Spleen (tissue), 11 donors: ENCODE data around the gene OR10G7. TPM values are rescaled to one million over a fixed set of nuclear protein-coding genes. Genes with fewer than 3 reads are reported as not detected.

Experiments used
- DNase-seq: peaks from one replicate; pipeline ENCODE4 v3.0.0-alpha.2; 2020
- H3K27ac ChIP-seq, 8 donors: fragments of 200-600 bp; sonication (generic) in 7 of 8; 1 replicate in 4 of 8; 2 replicates in 4 of 8; pipeline versions ENCODE4 v1.5.0 to v1.8.0; 2016 to 2021; ENCODE audit warnings: inconsistent platforms in 4 of 8, mild to moderate bottlenecking in 4 of 8, moderate library complexity in 1 of 8
- H3K27me3 ChIP-seq, 7 donors: fragments of 200-600 bp; sonication (generic) in 6 of 7; replicated peaks in 1 of 7; 1 replicate in 4 of 7; 2 replicates in 3 of 7; pipeline versions ENCODE4 v1.5.0 to v1.8.0; 2016 to 2021; ENCODE audit warnings: inconsistent platforms in 3 of 7, mild to moderate bottlenecking in 1 of 7
- H3K36me3 ChIP-seq, 6 donors: fragments of 200-600 bp; sonication (generic) in 5 of 6; 1 replicate in 4 of 6; 2 replicates in 2 of 6; pipeline versions ENCODE4 v1.5.0 to v1.8.0; 2016 to 2021; ENCODE audit warnings: inconsistent platforms in 2 of 6
- H3K4me1 ChIP-seq, 6 donors: fragments of 200-600 bp; sonication (generic) in 5 of 6; 1 replicate in 3 of 6; 2 replicates in 3 of 6; pipeline versions ENCODE4 v1.5.0 to v1.8.0; 2016 to 2021; ENCODE audit warnings: inconsistent platforms in 3 of 6
- H3K4me3 ChIP-seq, 8 donors: fragments of 200-600 bp; sonication (generic) in 7 of 8; 1 replicate in 4 of 8; 2 replicates in 4 of 8; pipeline versions ENCODE4 v1.5.0 to v1.8.0; 2016 to 2021; ENCODE audit warnings: inconsistent platforms in 4 of 8, mild to moderate bottlenecking in 4 of 8, moderate library complexity in 2 of 8
- H3K9me3 ChIP-seq, 8 donors: fragments of 200-600 bp; sonication (generic) in 7 of 8; 1 replicate in 4 of 8; 2 replicates in 4 of 8; pipeline versions ENCODE4 v1.5.0 to v1.8.0; 2016 to 2021; ENCODE audit warnings: inconsistent platforms in 4 of 8
- POLR2A ChIP-seq, 3 donors: fragments of 450-650 bp; IDR thresholded peaks; one replicate each; pipeline ENCODE4 v1.5.1; 2017; ENCODE audit warnings: antibody characterized with exemption in 3 of 3, mild to moderate bottlenecking in 1 of 3
- POLR2AphosphoS5 ChIP-seq, 3 donors: sonication (generic); formaldehyde crosslinking; IDR thresholded peaks; one replicate each; pipeline ENCODE4 v1.5.1; 2017; ENCODE audit warnings: antibody characterized with exemption in 3 of 3
- WGBS, 5 donors: extraction: QIAGEN DNeasy Blood & Tissue Kit in 3 of 5; methylation state at CpG; one replicate each; pipeline versions ENCODE4 v1.1.5 to v1.1.7; 2013 to 2018; 5-methylcytosine and 5-hydroxymethylcytosine counted together
- intact Hi-C: fragments of 100-400 bp; cut with DNase I; formaldehyde crosslinking; loops from one replicate; pipeline ENCODE4 v1.15.0; 2023; ENCODE audit warnings: low total_unique reads
- polyA plus RNA-seq, 3 donors: library from polyadenylated mRNA; stranded (reverse); fragments of 200-250 nt; gene quantifications; one replicate each; pipeline ENCODE4 v1.2.1, GENCODE V29; 2013
- total RNA-seq, 7 donors: library from RNA; depleted of rRNA in 3 of 7; stranded (reverse); fragments of >200 nt in 3 of 7; fragmentation: NEBNext Ultra II Directional in 4 of 7; extraction: Animal tissue kit (Norgen Biotek cat#: 25700) in 4 of 7; gene quantifications; one replicate each; pipeline versions ENCODE4 v1.1.0 to v1.2.1, GENCODE V29; 2016 to 2021
- TF ChIP-seq, protein P1 (sequence below), 11 experiments: fragments of 200-600 bp in 7 of 11; fragments of 450-650 bp in 4 of 11; sonication (generic) in 4 of 11; IDR thresholded peaks in 8 of 11; conservative IDR thresholded peaks in 3 of 11; 1 replicate in 7 of 11; 2 replicates in 4 of 11; pipeline versions ENCODE4 v1.4.0 to v1.8.0; 2016 to 2021; ENCODE audit warnings: antibody characterized with exemption in 11 of 11, inconsistent platforms in 4 of 11, mild to moderate bottlenecking in 1 of 11
- donor health status: healthy with polysubstance abuse.
- donor health status: DM: no; HTN: no; CAD: no; lungs with moderate emphysema.
- donor health status: DM: no; HTN: no; CAD: no.
- donor health status: Bipolar disorder and iron deficiency.
- donor health status: healthy.
- donor health status: DM: no; HTN: no; CAD: no.
- donor health status: DM: yes; HTN: yes; CAD: no.

The OR10G7 gene
- total and polyA plus RNA-seq, 10 donors: not detected

DNA sequence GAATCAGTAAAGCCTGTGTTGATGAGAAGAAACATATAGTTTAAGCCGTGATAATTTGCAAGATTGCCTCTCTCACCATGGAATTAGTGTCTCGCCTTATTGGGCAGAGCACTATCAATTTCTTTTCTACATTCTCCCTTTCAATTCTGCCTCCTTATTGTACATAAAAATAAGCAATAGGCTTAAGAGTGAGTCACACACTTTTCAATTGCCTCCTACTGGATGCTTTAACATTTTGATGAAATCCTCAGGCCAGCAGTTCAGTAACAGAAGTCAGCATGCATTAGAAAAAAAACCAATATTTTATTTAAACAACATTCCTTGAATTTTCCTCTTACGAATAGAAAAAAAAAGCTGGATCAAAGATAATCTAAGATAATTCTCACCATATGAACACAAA is 40.4 kb upstream of the OR10G7 start:
- WGBS, 5 donors: 84 to 95% (median 91%) methylated on average over 3 of the region's 3 CpGs
- no peak overlapping the region for H3K4me3 ChIP-seq
- H3K4me1 ChIP-seq: peaks cover 0 to 6% (median 3%) of the 10 kb centered on the region in 6 donors
- peaks cover 0 to 19% (median 0%) of the 10 kb centered on the region in 7 donors for H3K27me3 ChIP-seq
- no peaks in the 10 kb centered on the region for H3K36me3 ChIP-seq
- TF ChIP-seq POLR2AphosphoS5 (IDR thresholded peaks at IDR 0.05): no peak
- TF ChIP-seq, protein P1, sequence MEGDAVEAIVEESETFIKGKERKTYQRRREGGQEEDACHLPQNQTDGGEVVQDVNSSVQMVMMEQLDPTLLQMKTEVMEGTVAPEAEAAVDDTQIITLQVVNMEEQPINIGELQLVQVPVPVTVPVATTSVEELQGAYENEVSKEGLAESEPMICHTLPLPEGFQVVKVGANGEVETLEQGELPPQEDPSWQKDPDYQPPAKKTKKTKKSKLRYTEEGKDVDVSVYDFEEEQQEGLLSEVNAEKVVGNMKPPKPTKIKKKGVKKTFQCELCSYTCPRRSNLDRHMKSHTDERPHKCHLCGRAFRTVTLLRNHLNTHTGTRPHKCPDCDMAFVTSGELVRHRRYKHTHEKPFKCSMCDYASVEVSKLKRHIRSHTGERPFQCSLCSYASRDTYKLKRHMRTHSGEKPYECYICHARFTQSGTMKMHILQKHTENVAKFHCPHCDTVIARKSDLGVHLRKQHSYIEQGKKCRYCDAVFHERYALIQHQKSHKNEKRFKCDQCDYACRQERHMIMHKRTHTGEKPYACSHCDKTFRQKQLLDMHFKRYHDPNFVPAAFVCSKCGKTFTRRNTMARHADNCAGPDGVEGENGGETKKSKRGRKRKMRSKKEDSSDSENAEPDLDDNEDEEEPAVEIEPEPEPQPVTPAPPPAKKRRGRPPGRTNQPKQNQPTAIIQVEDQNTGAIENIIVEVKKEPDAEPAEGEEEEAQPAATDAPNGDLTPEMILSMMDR (IDR thresholded peaks at IDR 0.05 in 8 of 11, conservative IDR thresholded peaks at IDR 0.05 in 3 of 11): no peak
- TF ChIP-seq POLR2A (IDR thresholded peaks at IDR 0.05): no peak
- intact Hi-C loops: no loop called here
- no peaks in the 10 kb centered on the region for H3K9me3 ChIP-seq
- DNase-seq: no peak
- H3K27ac ChIP-seq: no peak overlapping the region

DNA sequence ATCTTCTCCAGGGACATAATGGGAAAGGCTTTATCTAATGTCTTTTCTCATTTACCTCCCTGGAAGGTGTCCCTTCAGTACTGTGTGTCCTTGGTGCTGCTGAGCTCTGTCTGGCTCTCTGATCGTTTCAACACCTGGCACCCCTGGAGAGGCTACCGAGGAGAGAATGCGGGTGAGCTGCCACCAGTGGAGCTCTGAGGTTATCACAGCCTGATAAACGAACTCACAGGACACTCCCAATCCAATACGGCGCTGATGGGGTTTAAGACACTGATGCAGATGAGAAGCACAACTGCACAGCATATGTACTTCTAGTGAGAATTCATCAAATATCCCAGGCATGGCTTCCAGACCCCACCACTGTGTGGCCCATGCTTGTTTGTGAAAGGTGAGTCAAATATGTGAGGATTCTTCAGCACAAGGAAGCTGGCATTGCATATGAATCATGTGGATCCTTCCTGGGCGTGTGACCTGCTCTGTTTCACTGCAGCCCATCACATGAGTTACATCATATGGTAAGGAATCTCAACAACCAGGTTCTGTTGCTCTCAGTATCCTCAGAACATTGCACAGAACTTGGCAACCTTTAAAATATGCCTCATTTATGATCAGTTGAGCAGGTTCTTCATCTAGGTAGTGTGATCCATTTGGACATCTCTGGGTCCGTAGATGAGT is 39.3 kb upstream of the OR10G7 start:
- TF ChIP-seq, protein P1 (IDR thresholded peaks at IDR 0.05 in 8 of 11, conservative IDR thresholded peaks at IDR 0.05 in 3 of 11): no peak
- TF ChIP-seq POLR2A (IDR thresholded peaks at IDR 0.05) (no peak), POLR2AphosphoS5 (IDR thresholded peaks at IDR 0.05) (no peak)
- no peaks in the 10 kb centered on the region for H3K9me3 ChIP-seq
- DNase-seq: no peak
- H3K36me3 ChIP-seq: no peaks in the 10 kb centered on the region
- WGBS, 5 donors: 65 to 85% (median 83%) methylated on average over 8 of the region's 8 CpGs
- intact Hi-C loops: no loop called here
- H3K4me3 ChIP-seq: no peak overlapping the region
- H3K4me1 ChIP-seq: peaks cover 0 to 16% (median 13%) of the 10 kb centered on the region in 6 donors
- H3K27ac ChIP-seq: no peak overlapping the region
- peaks cover 0 to 29% (median 8%) of the 10 kb centered on the region in 7 donors for H3K27me3 ChIP-seq

DNA sequence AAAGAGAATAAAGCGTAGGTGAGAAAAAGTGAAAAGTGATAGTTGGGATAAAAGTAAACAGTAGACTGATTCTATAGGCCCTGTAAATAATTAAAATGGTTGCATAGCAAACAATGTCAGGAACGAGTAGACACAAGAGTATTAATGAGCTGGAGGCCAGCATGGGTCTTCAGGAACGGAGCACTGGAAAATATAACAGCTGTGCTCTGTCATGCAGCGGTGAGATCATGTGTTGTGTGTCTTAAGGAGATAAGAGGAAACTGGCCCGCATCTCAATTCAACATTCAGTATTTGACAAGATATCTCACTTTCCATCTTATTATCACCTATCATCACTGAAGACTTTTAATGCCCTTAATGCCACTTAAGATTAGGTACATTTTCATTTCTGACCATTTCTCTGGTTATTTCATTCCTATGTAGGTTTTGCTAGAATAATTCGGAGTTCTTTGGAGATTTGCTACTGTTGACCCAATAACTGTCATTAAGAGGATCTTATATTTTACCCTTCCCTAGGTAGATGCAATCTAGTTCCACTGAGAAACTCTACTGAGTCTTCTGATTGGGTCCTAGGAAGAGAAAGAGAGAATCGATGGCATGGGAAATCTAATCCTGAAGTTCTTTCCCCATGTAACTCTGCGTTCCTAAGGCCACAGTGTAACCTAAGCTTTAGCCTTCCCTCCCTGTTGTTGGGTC is 38.7 kb upstream of the OR10G7 start:
- intact Hi-C loops: loop anchor here (5.0 kb wide), 1 partner anchor 113 kb away; no protein-coding TSS in a partner anchor

More for the DNA sequence above, 38.7 kb upstream of the OR10G7 start:
- DNase-seq: no peak
- H3K9me3 ChIP-seq: no peaks in the 10 kb centered on the region
- no peak overlapping the region for H3K4me3 ChIP-seq
- TF ChIP-seq, protein P1 (IDR thresholded peaks at IDR 0.05 in 8 of 11, conservative IDR thresholded peaks at IDR 0.05 in 3 of 11): no peak
- TF ChIP-seq POLR2A (IDR thresholded peaks at IDR 0.05) (no peak), POLR2AphosphoS5 (IDR thresholded peaks at IDR 0.05) (no peak)
- H3K27me3 ChIP-seq: peaks cover 0 to 31% (median 8%) of the 10 kb centered on the region in 7 donors
- H3K27ac ChIP-seq: no peak overlapping the region
- 73 to 88% (median 79%) methylated on average over 8 of the region's 8 CpGs for WGBS, 5 donors
- H3K4me1 ChIP-seq: peaks cover 0 to 18% (median 13%) of the 10 kb centered on the region in 6 donors
- no peaks in the 10 kb centered on the region for H3K36me3 ChIP-seq
